ENCODE results near the gene MAML3.

MAML3 gene

DNA sequence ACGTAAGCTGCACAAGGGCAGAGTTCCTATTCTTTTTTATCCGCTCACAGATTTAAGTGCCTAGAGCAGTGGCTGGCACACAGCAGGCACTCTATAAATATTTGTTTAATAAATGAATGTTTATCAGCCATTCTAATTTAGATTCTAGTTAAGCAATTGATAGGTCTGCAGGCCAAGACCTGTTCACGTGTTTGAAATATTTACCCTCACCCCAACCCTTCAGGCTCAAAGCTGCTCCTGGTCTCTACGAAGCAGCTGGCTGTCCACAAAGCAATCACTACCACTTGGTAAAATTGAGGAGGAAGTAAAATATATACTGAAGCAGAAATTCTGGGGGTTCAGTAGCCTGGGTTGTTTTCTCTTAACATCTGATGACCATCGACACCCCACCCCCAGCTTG is 330.2 kb downstream of the MAML3 start:
- TF ChIP-seq, protein P1, sequence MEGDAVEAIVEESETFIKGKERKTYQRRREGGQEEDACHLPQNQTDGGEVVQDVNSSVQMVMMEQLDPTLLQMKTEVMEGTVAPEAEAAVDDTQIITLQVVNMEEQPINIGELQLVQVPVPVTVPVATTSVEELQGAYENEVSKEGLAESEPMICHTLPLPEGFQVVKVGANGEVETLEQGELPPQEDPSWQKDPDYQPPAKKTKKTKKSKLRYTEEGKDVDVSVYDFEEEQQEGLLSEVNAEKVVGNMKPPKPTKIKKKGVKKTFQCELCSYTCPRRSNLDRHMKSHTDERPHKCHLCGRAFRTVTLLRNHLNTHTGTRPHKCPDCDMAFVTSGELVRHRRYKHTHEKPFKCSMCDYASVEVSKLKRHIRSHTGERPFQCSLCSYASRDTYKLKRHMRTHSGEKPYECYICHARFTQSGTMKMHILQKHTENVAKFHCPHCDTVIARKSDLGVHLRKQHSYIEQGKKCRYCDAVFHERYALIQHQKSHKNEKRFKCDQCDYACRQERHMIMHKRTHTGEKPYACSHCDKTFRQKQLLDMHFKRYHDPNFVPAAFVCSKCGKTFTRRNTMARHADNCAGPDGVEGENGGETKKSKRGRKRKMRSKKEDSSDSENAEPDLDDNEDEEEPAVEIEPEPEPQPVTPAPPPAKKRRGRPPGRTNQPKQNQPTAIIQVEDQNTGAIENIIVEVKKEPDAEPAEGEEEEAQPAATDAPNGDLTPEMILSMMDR (IDR thresholded peaks at IDR 0.05; ENCODE audit: low read length): no peak
- no peak for TF ChIP-seq EZH2 (IDR thresholded peaks at IDR 0.05; ENCODE audit: borderline replicate concordance, low read length)
- no peaks in the 10 kb centered on the region for H3K36me3 ChIP-seq (ENCODE audit: insufficient read depth, low read length)
- no peaks in the 10 kb centered on the region for H3F3A ChIP-seq (ENCODE audit: insufficient read depth, low read length)
- H3K4me2 ChIP-seq (ENCODE audit: low read length): no peak overlapping the region
- no peak overlapping the region for H3K27ac ChIP-seq (ENCODE audit: low read depth, low read length, poor library complexity, severe bottlenecking)
- H3K4me3 ChIP-seq (ENCODE audit: low read depth, low read length, poor library complexity, severe bottlenecking): no peak overlapping the region
- H3K4me1 ChIP-seq (ENCODE audit: insufficient read depth, low read length, severe bottlenecking): no peaks in the 10 kb centered on the region
- H2AFZ ChIP-seq (ENCODE audit: low read length): no peak overlapping the region
- H3K9ac ChIP-seq (ENCODE audit: low read length): no peak overlapping the region
- no peaks in the 10 kb centered on the region for H3K9me2 ChIP-seq (ENCODE audit: low read depth, low read length)
- no peaks in the 10 kb centered on the region for H3K79me2 ChIP-seq (ENCODE audit: insufficient read depth, low read length)
- no peaks in the 10 kb centered on the region for H3K9me3 ChIP-seq (ENCODE audit: low read length)
- no peaks in the 10 kb centered on the region for H3K27me3 ChIP-seq (ENCODE audit: insufficient read depth, low read length)
- no peaks in the 10 kb centered on the region for H4K20me1 ChIP-seq (ENCODE audit: insufficient read depth, low read length)

DNA sequence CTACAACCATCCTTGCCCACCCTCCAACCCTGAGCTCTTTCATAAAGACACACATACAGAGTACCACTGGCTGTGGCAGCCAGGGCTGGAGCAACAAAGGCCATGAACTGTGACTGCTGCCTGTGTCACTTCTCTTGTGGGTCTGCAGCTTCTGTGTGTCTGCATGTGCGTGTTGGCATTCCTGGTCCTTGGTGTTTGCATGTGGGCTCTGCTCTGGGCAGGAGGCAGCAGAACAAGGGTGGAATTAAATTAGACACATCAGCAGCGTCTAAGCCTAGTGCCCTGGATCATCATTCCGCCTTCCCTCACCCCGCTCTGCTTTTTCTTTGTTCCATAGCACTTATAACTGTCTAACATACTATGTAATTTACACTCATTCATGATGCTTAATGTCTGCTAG is 330.6 kb downstream of the MAML3 start:
- no peaks in the 10 kb centered on the region for H3K4me1 ChIP-seq (ENCODE audit: insufficient read depth, low read length, severe bottlenecking)

DNA sequence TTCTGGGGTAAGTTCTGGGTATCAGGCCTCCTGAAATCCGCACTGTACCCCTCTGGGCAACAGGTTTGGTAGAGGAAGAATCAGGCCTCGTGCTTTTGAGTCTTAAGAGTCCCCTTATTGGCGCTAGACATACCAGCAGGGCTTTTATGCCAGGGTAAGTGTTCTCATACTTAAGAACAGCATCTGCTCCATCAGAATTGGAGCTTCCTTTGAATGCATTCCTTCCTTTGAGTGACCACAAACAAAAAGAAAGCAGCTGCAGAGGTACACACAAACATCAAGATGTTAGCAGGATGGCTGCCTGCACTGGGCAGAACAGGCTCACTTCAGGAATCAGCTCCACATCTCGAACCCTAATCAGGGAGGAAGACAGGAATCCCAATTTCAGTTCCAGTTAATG is 331.6 kb downstream of the MAML3 start:
- no peaks in the 10 kb centered on the region for H3K9me2 ChIP-seq (ENCODE audit: low read depth, low read length)
- H3K79me2 ChIP-seq (ENCODE audit: insufficient read depth, low read length): no peaks in the 10 kb centered on the region
- no peaks in the 10 kb centered on the region for H3K27me3 ChIP-seq (ENCODE audit: insufficient read depth, low read length)
- no peak overlapping the region for H3K4me2 ChIP-seq (ENCODE audit: low read length)
- no peaks in the 10 kb centered on the region for H3K9me3 ChIP-seq (ENCODE audit: low read length)
- no peak overlapping the region for H3K27ac ChIP-seq (ENCODE audit: low read depth, low read length, poor library complexity, severe bottlenecking)
- H4K20me1 ChIP-seq (ENCODE audit: insufficient read depth, low read length): no peaks in the 10 kb centered on the region
- TF ChIP-seq EZH2 (IDR thresholded peaks at IDR 0.05; ENCODE audit: borderline replicate concordance, low read length): no peak
- TF ChIP-seq, protein P1 (IDR thresholded peaks at IDR 0.05; ENCODE audit: low read length): no peak
- no peaks in the 10 kb centered on the region for H3F3A ChIP-seq (ENCODE audit: insufficient read depth, low read length)
- no peaks in the 10 kb centered on the region for H3K36me3 ChIP-seq (ENCODE audit: insufficient read depth, low read length)
- H3K9ac ChIP-seq (ENCODE audit: low read length): no peak overlapping the region
- no peaks in the 10 kb centered on the region for H3K4me1 ChIP-seq (ENCODE audit: insufficient read depth, low read length, severe bottlenecking)
- no peak overlapping the region for H3K4me3 ChIP-seq (ENCODE audit: low read depth, low read length, poor library complexity, severe bottlenecking)
- no peak overlapping the region for H2AFZ ChIP-seq (ENCODE audit: low read length)

More for the DNA sequence above, 330.6 kb downstream of the MAML3 start:
- no peak overlapping the region for H2AFZ ChIP-seq (ENCODE audit: low read length)
- TF ChIP-seq EZH2 (IDR thresholded peaks at IDR 0.05; ENCODE audit: borderline replicate concordance, low read length): no peak
- TF ChIP-seq, protein P1 (IDR thresholded peaks at IDR 0.05; ENCODE audit: low read length): no peak
- H3K9ac ChIP-seq (ENCODE audit: low read length): no peak overlapping the region
- no peak overlapping the region for H3K27ac ChIP-seq (ENCODE audit: low read depth, low read length, poor library complexity, severe bottlenecking)
- H3K4me3 ChIP-seq (ENCODE audit: low read depth, low read length, poor library complexity, severe bottlenecking): no peak overlapping the region
- no peaks in the 10 kb centered on the region for H4K20me1 ChIP-seq (ENCODE audit: insufficient read depth, low read length)
- no peaks in the 10 kb centered on the region for H3K27me3 ChIP-seq (ENCODE audit: insufficient read depth, low read length)
- H3K4me2 ChIP-seq (ENCODE audit: low read length): no peak overlapping the region
- no peaks in the 10 kb centered on the region for H3K9me3 ChIP-seq (ENCODE audit: low read length)
- no peaks in the 10 kb centered on the region for H3K79me2 ChIP-seq (ENCODE audit: insufficient read depth, low read length)
- no peaks in the 10 kb centered on the region for H3F3A ChIP-seq (ENCODE audit: insufficient read depth, low read length)
- no peaks in the 10 kb centered on the region for H3K36me3 ChIP-seq (ENCODE audit: insufficient read depth, low read length)
- H3K9me2 ChIP-seq (ENCODE audit: low read depth, low read length): no peaks in the 10 kb centered on the region
